IgD-negative memory B cell (primary cell): ENCODE results near the gene RMND5B. TPM values are rescaled to one million over a fixed set of nuclear protein-coding genes. Genes with fewer than 3 reads are reported as not detected.
"Not testable (repeated sequence)": the region's sequence is repeated elsewhere in the genome, so short reads cannot be mapped to it uniquely, and the experiment has no call there.

Experiments
- H3K27ac Mint-ChIP-seq, 3 donors: one replicate each; pipeline ENCODE4 v1.8.0; 2020 to 2022; ENCODE audit warnings: mild to moderate bottlenecking in 3 of 3, mixed read lengths in 3 of 3, moderate library complexity in 1 of 3
- H3K27me3 Mint-ChIP-seq: one replicate; pipeline ENCODE4 v1.8.0; 2021; ENCODE audit warnings: mixed read lengths
- H3K36me3 Mint-ChIP-seq: one replicate; pipeline ENCODE4 v1.8.0; 2020; ENCODE audit warnings: mild to moderate bottlenecking, mixed read lengths
- H3K4me1 Mint-ChIP-seq, 3 donors: one replicate each; pipeline ENCODE4 v1.8.0; 2020 to 2022; ENCODE audit warnings: mixed read lengths in 3 of 3, mild to moderate bottlenecking in 1 of 3
- H3K4me3 Mint-ChIP-seq, 4 donors: one replicate each; pipeline ENCODE4 v1.8.0; 2020 to 2022; ENCODE audit warnings: mild to moderate bottlenecking in 4 of 4, mixed read lengths in 4 of 4, moderate library complexity in 3 of 4
- H3K9me3 Mint-ChIP-seq, 3 donors: one replicate each; pipeline ENCODE4 v1.8.0; 2020 to 2021; ENCODE audit warnings: mixed read lengths in 3 of 3, mild to moderate bottlenecking in 1 of 3
- polyA plus RNA-seq: library from polyadenylated mRNA; unstranded; fragments of 300-500 nt; fragmentation: Illumina TruSeq; gene quantifications from one replicate; pipeline ENCODE4 v1.2.3, GENCODE V29; 2021

The RMND5B gene
- polyA plus RNA-seq, 1 donor from 2014 or later, result 43.0 TPM

- Mint-ChIP-seq H3K27ac (peak overlapping the region in 1 of 3 donors; percentile 90), H3K4me3 (no peak overlapping the region), H3K9me3 (no peaks in the 10 kb centered on the region), H3K27me3 (peaks cover 4% of the 10 kb centered on the region), H3K36me3 (peaks cover 2% of the 10 kb centered on the region), H3K4me1 (peaks cover 19 to 28% (median 25%) of the 10 kb centered on the region in 3 donors)
Observed at GRCh38 chr5:178119915-178120606, 10.8 kb upstream of the RMND5B start.

- Mint-ChIP-seq H3K4me1 (peaks cover 14 to 24% (median 22%) of the 10 kb centered on the region in 3 donors), H3K27ac (peak overlapping the region; percentile 39 to 96 (median 87))
Observed at GRCh38 chr5:178120607-178121357, 10.0 kb upstream of the RMND5B start.

GRCh38 chr5:178121391-178122276 is 9.2 kb upstream of the RMND5B start:
- Mint-ChIP-seq H3K27ac (peak overlapping the region; percentile 39 to 96 (median 87)), H3K4me3 (peak overlapping the region; percentile 44 to 91 (median 74)), H3K36me3 (peaks cover 4% of the 10 kb centered on the region), H3K9me3 (no peaks in the 10 kb centered on the region), H3K4me1 (peaks cover 13 to 21% (median 20%) of the 10 kb centered on the region in 3 donors), H3K27me3 (peaks cover 4% of the 10 kb centered on the region)

More at GRCh38 chr5:178120607-178121357, 10.0 kb upstream of the RMND5B start:
- H3K4me3 Mint-ChIP-seq, result peak overlapping the region; percentile 46 to 91 (median 70)
- H3K36me3 Mint-ChIP-seq, result peaks cover 3% of the 10 kb centered on the region
- peaks cover 4% of the 10 kb centered on the region for H3K27me3 Mint-ChIP-seq
- H3K9me3 Mint-ChIP-seq, result no peaks in the 10 kb centered on the region

- H3K27me3 Mint-ChIP-seq, result peaks cover 4% of the 10 kb centered on the region
- no peak overlapping the region for H3K4me3 Mint-ChIP-seq
- no peaks in the 10 kb centered on the region for H3K9me3 Mint-ChIP-seq
- peaks cover 4% of the 10 kb centered on the region for H3K36me3 Mint-ChIP-seq
- H3K27ac Mint-ChIP-seq, result peak overlapping the region in 1 of 3 donors; percentile 28
- H3K4me1 Mint-ChIP-seq, result peaks cover 16 to 19% (median 18%) of the 10 kb centered on the region in 3 donors
Observed at GRCh38 chr5:178122346-178122745, 8.5 kb upstream of the RMND5B start.

GRCh38 chr5:178123094-178123965 is 7.5 kb upstream of the RMND5B start:
- Mint-ChIP-seq H3K27me3 (peaks cover 4% of the 10 kb centered on the region), H3K9me3 (no peaks in the 10 kb centered on the region), H3K4me3 (peak overlapping the region in 1 of 4 donors; percentile 74), H3K4me1 (peaks cover 16 to 22% (median 18%) of the 10 kb centered on the region in 3 donors), H3K27ac (peak overlapping the region in 2 of 3 donors; percentile 56 to 69), H3K36me3 (peaks cover 4% of the 10 kb centered on the region)

- H3K9me3 Mint-ChIP-seq, result no peaks in the 10 kb centered on the region
- H3K27ac Mint-ChIP-seq, result no peak overlapping the region
- H3K36me3 Mint-ChIP-seq, result peaks cover 4% of the 10 kb centered on the region
- peaks cover 2% of the 10 kb centered on the region for H3K27me3 Mint-ChIP-seq
- H3K4me3 Mint-ChIP-seq, result peak overlapping the region in 1 of 4 donors; percentile 8
- peaks cover 13 to 22% (median 13%) of the 10 kb centered on the region in 3 donors for H3K4me1 Mint-ChIP-seq
Observed at GRCh38 chr5:178123966-178124925, 6.6 kb upstream of the RMND5B start.

- peaks cover 4% of the 10 kb centered on the region for H3K36me3 Mint-ChIP-seq
- H3K27ac Mint-ChIP-seq, result no peak overlapping the region
- H3K9me3 Mint-ChIP-seq, result no peaks in the 10 kb centered on the region
- H3K27me3 Mint-ChIP-seq, result peaks cover 2% of the 10 kb centered on the region
- peak overlapping the region in 1 of 4 donors; percentile 8 for H3K4me3 Mint-ChIP-seq
- peaks cover 8 to 22% (median 11%) of the 10 kb centered on the region in 3 donors for H3K4me1 Mint-ChIP-seq
Observed at GRCh38 chr5:178125253-178125906, 5.4 kb upstream of the RMND5B start.

GRCh38 chr5:178126556-178126955 is 4.3 kb upstream of the RMND5B start:
- H3K36me3 Mint-ChIP-seq, result peaks cover 1% of the 10 kb centered on the region

GRCh38 chr5:178127300-178128009 is 3.4 kb upstream of the RMND5B start:
- not testable (repeated sequence) for H3K36me3 Mint-ChIP-seq, H3K27me3 Mint-ChIP-seq, H3K9me3 Mint-ChIP-seq
- Mint-ChIP-seq H3K4me1 (peaks cover 10 to 18% (median 13%) of the 10 kb centered on the region in 3 donors), H3K4me3 (peak overlapping the region in 1 of 4 donors; percentile 78), H3K27ac (peak overlapping the region in 1 of 3 donors; percentile 87)

More at GRCh38 chr5:178126556-178126955, 4.3 kb upstream of the RMND5B start:
- Mint-ChIP-seq H3K9me3 (no peaks in the 10 kb centered on the region), H3K27ac (peak overlapping the region in 1 of 3 donors; percentile 87), H3K4me1 (peaks cover 6 to 15% (median 11%) of the 10 kb centered on the region in 3 donors), H3K27me3 (no peaks in the 10 kb centered on the region), H3K4me3 (peak overlapping the region in 1 of 4 donors; percentile 78)

- no peaks in the 10 kb centered on the region for H3K27me3 Mint-ChIP-seq
- H3K9me3 Mint-ChIP-seq, result no peaks in the 10 kb centered on the region
- H3K36me3 Mint-ChIP-seq, result peaks cover 1% of the 10 kb centered on the region
- H3K4me3 Mint-ChIP-seq, result peak overlapping the region in 2 of 4 donors; percentile 8 to 76
- H3K27ac Mint-ChIP-seq, result no peak overlapping the region
- H3K4me1 Mint-ChIP-seq, result peaks cover 15 to 20% (median 18%) of the 10 kb centered on the region in 3 donors
Observed at GRCh38 chr5:178129296-178129695, 1.5 kb upstream of the RMND5B start.

- H3K9me3 Mint-ChIP-seq, H3K36me3 Mint-ChIP-seq: not testable (repeated sequence)
- H3K4me1 Mint-ChIP-seq, result peaks cover 15 to 22% (median 20%) of the 10 kb centered on the region in 3 donors
Observed at GRCh38 chr5:178130234-178130575, 609 bp upstream of the RMND5B start.

GRCh38 chr5:178131446-178131996 is 707 bp downstream of the RMND5B start:
- Mint-ChIP-seq H3K27ac (peak overlapping the region; percentile 22 to 71 (median 47)), H3K27me3 (no peaks in the 10 kb centered on the region), H3K36me3 (no peaks in the 10 kb centered on the region), H3K9me3 (no peaks in the 10 kb centered on the region), H3K4me1 (peaks cover 15 to 21% (median 18%) of the 10 kb centered on the region in 3 donors), H3K4me3 (peak overlapping the region; percentile 60 to 94 (median 88))

More at GRCh38 chr5:178130234-178130575, 609 bp upstream of the RMND5B start:
- peak overlapping the region; percentile 76 to 91 (median 84) for H3K4me3 Mint-ChIP-seq
- peak overlapping the region; percentile 39 to 88 (median 53) for H3K27ac Mint-ChIP-seq
- H3K27me3 Mint-ChIP-seq, result not testable (repeated sequence)
